ENCODE results near the gene SNAP29. TPM values are rescaled to one million over a fixed set of nuclear protein-coding genes. Genes with fewer than 3 reads are reported as not detected.

SNAP29 gene
- polyA plus RNA-seq, 1 experiment, result 34.6 TPM

GRCh38 chr22:20863366-20863765 is 4.6 kb downstream of the SNAP29 start:
- Histone ChIP-seq H3K36me3 (ENCODE audit: control insufficient read depth, insufficient read depth, low read length) (no peaks in the 10 kb centered on the region), H3K27me3 (ENCODE audit: control insufficient read depth, insufficient read depth, low read length) (no peaks in the 10 kb centered on the region), H3K4me3 (ENCODE audit: low read depth, low read length) (no peak overlapping the region)
- POLR2A ChIA-PET, result no interaction called here
- CTCF ChIA-PET, result interaction anchor here (0.9 kb wide), 1 partner anchor 22 kb away, joined by 4 read pairs; no protein-coding TSS in a partner anchor
- no peak for TF ChIP-seq CTCF (IDR thresholded peaks at IDR 0.05; ENCODE audit: insufficient read depth, low read depth, low read length)
- no peak for DNase-seq (ENCODE audit: low read depth)

- Histone ChIP-seq H3K27me3 (ENCODE audit: control insufficient read depth, insufficient read depth, low read length) (no peaks in the 10 kb centered on the region), H3K36me3 (ENCODE audit: control insufficient read depth, insufficient read depth, low read length) (no peaks in the 10 kb centered on the region), H3K4me3 (ENCODE audit: low read depth, low read length) (no peak overlapping the region)
- ChIA-PET CTCF (interaction anchor here (1.0 kb wide), 1 partner anchor 21 kb away, joined by 3 read pairs; no protein-coding TSS in a partner anchor), POLR2A (no interaction called here)
- DNase-seq (ENCODE audit: low read depth), result no peak
- TF ChIP-seq CTCF (IDR thresholded peaks at IDR 0.05; ENCODE audit: insufficient read depth, low read depth, low read length), result no peak
These were observed 5.5 kb downstream of the SNAP29 start for GRCh38 chr22:20864186-20864908.

- POLR2A ChIA-PET, result interaction anchor here (0.5 kb wide), 1 partner anchor 9 kb away, joined by 8 read pairs; no protein-coding TSS in a partner anchor
- no peak for DNase-seq (ENCODE audit: low read depth)
- Histone ChIP-seq H3K27me3 (ENCODE audit: control insufficient read depth, insufficient read depth, low read length) (no peaks in the 10 kb centered on the region), H3K36me3 (ENCODE audit: control insufficient read depth, insufficient read depth, low read length) (no peaks in the 10 kb centered on the region; the same call in 1 of the 2 replicates), H3K4me3 (ENCODE audit: low read depth, low read length) (no peak overlapping the region)
- CTCF ChIA-PET, result interaction anchor here (2.0 kb wide), 1 partner anchor 21 kb away, joined by 11 read pairs; no protein-coding TSS in a partner anchor
- TF ChIP-seq CTCF (IDR thresholded peaks at IDR 0.05; ENCODE audit: insufficient read depth, low read depth, low read length), result no peak
These were observed 6.5 kb downstream of the SNAP29 start for GRCh38 chr22:20865331-20865730.

- POLR2A ChIA-PET, result no interaction called here
- no peaks in the 10 kb centered on the region for H3K27me3 ChIP-seq (ENCODE audit: control insufficient read depth, insufficient read depth, low read length)
- TF ChIP-seq CTCF (IDR thresholded peaks at IDR 0.05; ENCODE audit: insufficient read depth, low read depth, low read length), result no peak
- CTCF ChIA-PET, result interaction anchor here (1.2 to 2.0 kb wide), 3 partner anchors 14 to 62 kb away, joined by 3 to 11 read pairs (median 3); no protein-coding TSS in a partner anchor
- peaks cover 2% of the 10 kb centered on the region; the same call in 1 of the 2 replicates for H3K36me3 ChIP-seq (ENCODE audit: control insufficient read depth, insufficient read depth, low read length)
- no peak overlapping the region for H3K4me3 ChIP-seq (ENCODE audit: low read depth, low read length)
- no peak for DNase-seq (ENCODE audit: low read depth)
These were observed 7.2 kb downstream of the SNAP29 start for GRCh38 chr22:20865875-20866445.

- TF ChIP-seq CTCF (IDR thresholded peaks at IDR 0.05; ENCODE audit: insufficient read depth, low read depth, low read length), result no peak
- Histone ChIP-seq H3K27me3 (ENCODE audit: control insufficient read depth, insufficient read depth, low read length) (no peaks in the 10 kb centered on the region), H3K4me3 (ENCODE audit: low read depth, low read length) (no peak overlapping the region), H3K36me3 (ENCODE audit: control insufficient read depth, insufficient read depth, low read length) (peaks cover 2% of the 10 kb centered on the region; the same call in 1 of the 2 replicates)
- POLR2A ChIA-PET, result no interaction called here
- no peak for DNase-seq (ENCODE audit: low read depth)
- CTCF ChIA-PET, result interaction anchor here (1.2 to 2.0 kb wide), 3 partner anchors 14 to 63 kb away, joined by 3 to 11 read pairs (median 3); no protein-coding TSS in a partner anchor
These were observed 7.9 kb downstream of the SNAP29 start for GRCh38 chr22:20866736-20867135.

Measured in BJ (cell line).